ENCODE data around the gene MLXIP.

MLXIP gene

GRCh38 chr12:122126342-122126635 lies 47.7 kb downstream of the MLXIP start:
- no peak for DNase-seq (ENCODE audit: low read depth in 2 of 2)

DNA sequence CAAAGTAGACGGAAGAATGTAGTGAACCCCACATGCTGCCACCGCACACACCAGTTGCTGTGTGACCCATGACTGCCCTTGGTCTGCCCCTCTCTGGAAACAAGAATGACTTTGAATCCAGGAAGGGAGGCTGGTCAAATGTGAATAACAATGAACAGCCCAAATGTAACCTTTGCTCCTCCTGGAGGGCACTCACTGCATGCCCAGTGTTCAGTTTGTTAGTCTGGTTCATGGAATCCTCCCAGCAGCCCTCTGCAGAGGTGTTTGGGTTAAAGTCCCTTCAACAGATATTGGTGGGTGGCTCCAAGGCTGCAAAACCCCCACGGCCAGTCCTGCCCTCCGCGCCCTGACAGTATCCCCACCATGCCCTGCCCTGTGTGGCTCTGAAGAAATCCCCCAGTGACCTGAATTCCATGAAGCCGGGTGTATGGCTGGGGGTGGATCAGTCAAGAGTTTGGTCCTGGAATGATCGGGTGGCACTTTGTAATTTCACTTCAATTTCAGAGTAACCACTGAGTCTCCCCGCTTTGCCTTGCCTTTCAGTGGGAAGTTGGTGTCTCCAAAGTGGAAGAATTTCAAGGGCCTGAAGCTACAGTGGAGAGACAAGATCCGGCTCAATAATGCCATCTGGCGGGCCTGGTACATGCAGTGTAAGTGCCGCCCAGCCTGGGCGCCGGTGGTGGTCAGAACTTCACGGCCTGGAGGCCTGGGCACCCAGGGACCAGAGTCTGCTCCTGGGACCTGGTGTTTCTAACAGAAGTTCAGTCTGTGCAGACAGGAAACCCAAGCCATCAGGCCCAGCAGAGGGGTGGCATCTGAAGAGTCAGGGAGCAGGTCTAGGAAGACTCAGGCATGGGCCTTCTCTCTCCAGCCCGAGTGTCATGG lies 48.4 kb downstream of the MLXIP start:
- DNase-seq (ENCODE audit: low read depth in 2 of 2), result no peak

GRCh38 chr12:122127839-122128238 lies 49.3 kb downstream of the MLXIP start:
- no peak for DNase-seq (ENCODE audit: low read depth in 2 of 2)

DNA sequence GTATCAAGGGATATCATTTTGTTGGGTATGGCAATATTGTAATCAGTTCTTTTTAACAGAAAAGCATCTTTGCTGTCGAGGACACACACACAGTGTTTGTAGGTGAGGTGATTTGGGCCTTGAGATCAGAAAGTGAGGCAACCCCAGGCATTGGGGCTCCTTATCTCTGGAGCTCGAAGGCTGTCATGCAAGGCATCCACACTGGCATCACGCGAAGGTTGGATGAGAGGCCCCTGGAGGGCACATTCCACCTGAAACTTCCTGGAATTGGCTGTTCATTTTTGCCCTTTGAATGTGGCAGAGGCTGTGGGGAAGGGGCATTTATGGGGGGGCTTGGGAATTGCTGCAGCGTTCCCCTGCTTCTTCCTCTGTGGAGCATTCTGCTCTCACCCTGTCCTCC lies 49.9 kb downstream of the MLXIP start:
- DNase-seq (ENCODE audit: low read depth in 2 of 2), result no peak

- DNase-seq (ENCODE audit: low read depth in 2 of 2), result no peak
Measured at GRCh38 chr12:122129131-122129530, 50.6 kb downstream of the MLXIP start.

DNA sequence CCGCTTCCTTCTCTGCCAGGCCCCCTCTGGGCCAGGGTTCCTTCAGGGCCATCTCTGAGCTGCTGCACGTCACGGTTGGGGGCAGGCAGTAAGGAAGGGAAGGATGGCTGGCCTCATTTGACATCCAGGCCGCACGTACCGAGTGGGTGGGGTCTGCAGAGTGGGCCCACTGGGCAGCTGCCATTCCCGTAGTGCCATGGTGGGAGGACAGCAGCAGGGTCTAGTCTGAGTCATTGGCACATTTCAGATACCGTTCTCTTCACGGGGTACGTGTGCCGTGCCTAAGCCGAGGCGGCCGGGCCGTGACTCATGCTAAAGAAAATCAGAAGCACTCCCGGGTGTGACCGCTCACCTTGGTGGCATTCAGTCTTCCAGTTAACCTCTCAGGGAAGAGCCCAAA lies 51.6 kb downstream of the MLXIP start:
- DNase-seq (ENCODE audit: low read depth in 2 of 2), result no peak

DNA sequence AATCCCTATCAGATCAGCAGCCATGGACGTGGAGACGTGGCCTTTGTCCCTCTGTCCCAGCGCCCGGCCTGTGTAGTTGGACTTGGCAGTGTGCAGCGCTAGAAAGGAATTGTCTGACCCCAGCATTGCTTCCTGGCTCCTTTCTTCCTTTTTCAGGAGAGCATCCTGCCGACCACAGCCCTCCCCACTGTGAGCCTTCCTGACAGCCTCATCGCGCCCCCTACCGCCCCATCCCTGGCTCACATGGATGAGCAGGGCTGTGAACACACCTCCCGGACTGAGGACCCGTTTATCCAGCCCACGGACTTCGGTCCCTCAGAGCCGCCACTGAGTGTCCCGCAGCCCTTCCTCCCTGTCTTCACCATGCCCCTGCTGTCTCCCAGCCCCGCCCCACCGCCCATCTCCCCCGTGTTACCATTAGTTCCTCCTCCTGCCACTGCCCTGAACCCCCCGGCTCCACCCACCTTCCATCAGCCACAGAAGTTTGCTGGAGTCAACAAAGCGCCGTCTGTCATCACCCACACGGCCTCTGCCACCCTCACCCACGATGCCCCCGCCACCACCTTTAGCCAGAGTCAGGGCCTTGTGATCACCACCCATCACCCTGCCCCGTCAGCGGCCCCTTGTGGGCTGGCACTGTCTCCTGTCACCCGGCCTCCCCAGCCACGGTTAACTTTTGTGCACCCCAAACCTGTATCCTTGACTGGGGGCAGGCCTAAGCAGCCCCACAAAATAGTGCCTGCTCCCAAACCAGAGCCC lies 54.8 kb downstream of the MLXIP start:
- DNase-seq (ENCODE audit: low read depth in 2 of 2), result no peak

DNA sequence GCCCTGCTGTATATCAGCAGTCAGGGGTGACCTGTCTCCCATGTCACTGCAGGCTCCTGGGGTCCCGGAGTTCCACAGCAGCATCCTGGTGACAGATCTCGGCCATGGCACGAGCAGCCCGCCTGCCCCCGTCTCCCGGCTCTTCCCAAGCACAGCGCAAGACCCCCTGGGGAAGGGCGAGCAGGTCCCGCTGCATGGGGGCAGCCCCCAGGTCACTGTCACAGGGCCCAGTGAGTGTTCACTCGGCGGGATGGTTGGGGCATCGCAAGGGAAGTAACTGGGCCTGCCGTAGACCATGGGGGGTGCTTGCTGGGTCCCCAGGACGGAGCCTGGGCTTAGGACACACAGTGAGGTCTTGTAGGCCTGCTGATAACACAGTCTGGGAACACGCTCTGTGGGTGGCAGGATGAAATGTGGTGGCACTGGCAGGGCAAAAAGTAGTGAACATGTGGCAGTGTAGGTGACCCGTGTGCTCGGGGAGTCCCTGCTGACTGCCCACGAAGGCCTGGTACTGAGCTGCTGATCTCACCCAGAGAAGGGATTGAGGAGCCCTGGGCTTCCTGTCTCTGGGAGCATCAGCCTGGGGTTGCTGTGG lies 57.0 kb downstream of the MLXIP start:
- DNase-seq (ENCODE audit: low read depth in 2 of 2), result no peak

GRCh38 chr12:122137229-122137628 lies 58.7 kb downstream of the MLXIP start:
- no peak for DNase-seq (ENCODE audit: low read depth in 2 of 2)

GRCh38 chr12:122137681-122138080 lies 59.1 kb downstream of the MLXIP start:
- DNase-seq (ENCODE audit: low read depth in 2 of 2), result no peak

DNA sequence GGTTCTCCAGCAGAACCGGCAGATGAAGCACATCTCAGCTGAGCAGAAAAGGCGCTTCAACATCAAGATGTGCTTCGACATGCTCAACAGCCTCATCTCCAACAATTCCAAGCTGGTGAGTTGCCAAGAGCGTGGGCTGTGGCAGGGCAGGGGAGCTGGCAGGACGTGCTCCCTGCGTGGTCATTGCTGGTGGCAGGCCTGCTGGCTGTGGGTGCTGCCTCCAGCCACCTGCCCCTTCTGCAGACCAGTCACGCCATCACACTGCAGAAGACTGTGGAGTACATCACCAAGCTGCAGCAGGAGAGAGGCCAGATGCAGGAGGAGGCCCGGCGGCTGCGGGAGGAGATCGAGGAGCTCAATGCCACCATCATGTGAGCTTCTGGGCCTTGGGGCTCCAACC lies 59.6 kb downstream of the MLXIP start:
- no peak for DNase-seq (ENCODE audit: low read depth in 2 of 2)

- no peak for DNase-seq (ENCODE audit: low read depth in 2 of 2)
Measured at GRCh38 chr12:122138616-122139015, 60.1 kb downstream of the MLXIP start.

DNA sequence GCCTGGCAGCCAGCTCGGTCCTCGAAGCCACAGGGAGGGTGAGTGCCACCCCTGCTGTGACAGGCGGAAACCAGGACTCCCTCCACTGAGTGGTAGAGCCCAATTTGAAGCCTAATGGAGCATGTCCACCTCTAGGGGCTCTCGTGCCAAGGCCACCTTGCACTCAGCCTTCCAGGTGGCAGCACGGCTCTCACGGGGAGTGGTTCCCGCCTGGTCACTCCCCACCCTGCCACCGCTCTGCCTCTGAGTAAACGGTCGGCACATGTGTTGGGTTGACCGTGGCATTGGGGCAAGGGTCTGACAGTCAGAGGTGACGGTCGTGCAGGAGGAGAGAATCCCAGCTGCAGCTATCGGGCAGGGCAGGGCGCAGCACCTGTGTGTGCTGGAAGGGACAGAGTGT lies 60.7 kb downstream of the MLXIP start:
- no peak for DNase-seq (ENCODE audit: low read depth in 2 of 2)

DNA sequence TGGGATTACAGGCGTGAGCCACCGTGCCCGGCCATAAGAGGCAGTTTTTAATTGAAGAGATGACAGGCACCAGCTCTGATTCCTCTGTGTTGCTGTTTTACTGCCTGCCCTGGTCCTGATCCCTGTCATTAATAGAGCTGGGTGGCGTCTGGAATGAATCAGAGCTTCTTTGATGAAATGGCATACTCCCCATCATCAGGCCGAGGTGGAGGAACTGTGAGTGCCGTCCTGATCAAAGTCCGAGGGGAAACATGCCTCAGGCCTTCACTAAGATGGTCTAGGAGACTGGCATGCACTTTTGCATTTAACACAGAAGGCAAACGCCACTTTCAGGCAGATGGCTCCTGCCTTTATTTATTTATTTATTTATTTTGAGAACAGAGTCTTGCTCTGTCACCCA lies 61.4 kb downstream of the MLXIP start:
- DNase-seq (ENCODE audit: low read depth in 2 of 2), result no peak

GRCh38 chr12:122140467-122141257 lies 62.1 kb downstream of the MLXIP start:
- DNase-seq (ENCODE audit: low read depth in 2 of 2), result no peak

DNA sequence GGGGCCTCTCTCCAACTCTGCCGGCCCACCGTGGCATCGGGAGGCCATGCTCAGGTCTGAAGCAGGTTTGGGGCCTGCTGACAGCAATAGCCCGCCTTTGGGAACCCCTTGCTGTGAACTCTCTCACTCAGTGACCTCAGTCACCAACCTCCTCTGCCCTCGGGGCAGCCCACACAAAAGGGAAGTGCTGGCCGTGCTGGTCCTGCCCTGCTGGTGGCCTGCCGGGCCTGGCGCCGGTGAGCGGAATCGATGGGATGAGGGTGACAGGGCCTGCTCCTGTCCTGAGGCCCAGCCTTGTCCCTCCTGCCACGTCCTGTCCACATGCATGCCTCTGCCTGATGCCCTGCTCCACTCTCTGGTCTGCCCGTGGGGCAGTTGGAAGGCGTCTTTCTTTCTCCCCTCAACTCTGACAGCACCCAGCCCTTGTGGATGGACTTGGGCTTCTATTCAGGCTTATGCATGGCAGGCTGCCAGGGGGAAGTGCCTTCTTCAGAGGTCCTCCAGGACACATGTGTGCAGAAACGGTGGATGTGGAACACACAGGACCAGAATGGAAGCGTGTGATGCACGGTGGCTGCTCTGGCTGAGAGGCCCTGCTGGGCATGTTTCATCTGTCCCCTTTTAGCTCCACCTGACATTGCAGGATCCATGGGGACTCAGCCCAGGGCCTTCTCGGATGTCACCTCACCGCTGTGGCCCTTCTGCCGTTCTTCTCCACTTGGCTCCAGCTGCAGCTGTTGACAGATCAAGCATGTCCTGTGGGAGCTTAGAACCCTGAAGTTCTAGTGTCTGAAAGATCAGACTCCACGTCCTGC lies 63.6 kb downstream of the MLXIP start:
- DNase-seq (ENCODE audit: low read depth in 2 of 2), result no peak

DNA sequence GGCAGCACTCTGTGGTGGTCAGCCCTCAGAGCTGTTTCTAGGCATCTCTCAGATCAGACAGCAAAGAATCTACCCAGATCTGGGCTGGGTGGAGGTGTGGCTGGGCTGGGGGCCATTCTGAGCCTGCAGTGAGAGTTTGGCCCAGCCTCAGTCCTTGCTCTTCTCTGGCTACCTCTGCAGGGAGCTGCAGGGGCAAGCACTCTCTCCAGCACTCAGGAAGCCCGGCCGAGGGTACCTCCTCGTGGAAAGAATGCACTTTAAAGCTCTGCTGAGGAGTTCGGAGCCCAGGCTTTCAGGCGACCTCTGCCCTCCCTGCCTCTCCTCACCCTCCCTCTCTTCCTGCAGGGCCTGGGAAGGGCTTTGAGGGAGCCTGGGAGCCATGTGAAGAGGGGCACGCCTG lies 64.3 kb downstream of the MLXIP start:
- no peak for DNase-seq (ENCODE audit: low read depth in 2 of 2)

DNA sequence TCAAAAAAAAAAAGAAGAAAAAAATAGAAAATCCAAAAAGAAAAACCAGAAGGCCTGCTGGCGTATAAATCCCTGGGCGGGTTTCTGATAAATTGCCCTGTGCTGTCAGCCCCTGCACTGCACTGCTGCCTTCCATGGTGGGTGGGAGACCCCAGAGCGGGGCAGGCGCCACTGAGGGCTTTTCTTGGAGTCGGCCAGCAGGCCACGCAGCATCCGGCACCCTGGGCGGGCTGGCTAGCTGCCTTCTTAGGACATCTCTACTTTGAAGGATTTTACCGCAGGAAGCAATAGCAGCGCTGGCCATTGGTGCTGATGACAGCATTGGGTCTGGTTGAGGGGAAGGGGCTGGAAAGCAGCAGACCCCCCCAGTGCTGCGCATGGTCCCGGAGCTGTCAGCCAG lies 66.3 kb downstream of the MLXIP start:
- DNase-seq (ENCODE audit: low read depth in 2 of 2), result no peak

DNA sequence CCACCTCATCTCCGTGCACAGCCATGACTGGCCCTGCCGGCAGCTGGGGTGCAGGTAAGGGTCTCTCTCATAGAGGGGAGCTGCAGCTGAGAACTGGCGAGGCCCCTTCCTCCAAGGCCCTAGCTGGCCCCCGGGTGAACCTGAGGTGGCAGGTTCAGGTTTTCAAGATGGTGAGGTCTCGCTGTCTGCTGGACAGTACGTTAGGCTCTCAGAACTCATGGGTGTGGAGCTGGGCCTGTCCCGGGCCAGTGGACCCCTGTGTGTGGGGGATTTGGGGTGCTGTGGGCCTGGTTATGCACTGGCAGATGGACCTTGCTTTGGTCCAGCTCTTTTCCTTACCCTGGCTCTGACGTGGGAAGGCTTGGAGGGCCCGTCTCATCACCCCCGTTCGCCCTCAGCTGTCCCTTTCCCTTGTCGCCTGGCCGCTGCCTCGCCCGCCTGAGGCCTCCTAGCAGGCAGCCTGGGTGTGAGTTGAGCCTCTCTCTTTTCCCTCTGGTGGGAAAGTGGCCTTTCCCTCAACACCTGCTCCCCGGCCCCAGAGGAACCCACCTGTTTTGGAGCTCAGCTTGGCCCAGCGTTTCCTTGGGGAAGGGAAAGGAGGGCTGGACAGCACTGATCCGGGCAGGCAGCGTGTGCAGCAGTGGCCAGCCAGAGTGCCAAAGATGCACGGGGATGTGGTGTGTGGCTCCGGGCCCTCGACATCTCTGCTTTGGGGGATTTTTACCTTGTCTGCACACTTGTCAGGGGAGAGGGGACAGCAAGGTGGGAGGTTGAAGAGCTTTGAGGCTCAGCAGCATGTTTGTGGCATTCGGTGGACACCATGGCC lies 67.2 kb downstream of the MLXIP start:
- no peak for DNase-seq (ENCODE audit: low read depth in 2 of 2)

DNA sequence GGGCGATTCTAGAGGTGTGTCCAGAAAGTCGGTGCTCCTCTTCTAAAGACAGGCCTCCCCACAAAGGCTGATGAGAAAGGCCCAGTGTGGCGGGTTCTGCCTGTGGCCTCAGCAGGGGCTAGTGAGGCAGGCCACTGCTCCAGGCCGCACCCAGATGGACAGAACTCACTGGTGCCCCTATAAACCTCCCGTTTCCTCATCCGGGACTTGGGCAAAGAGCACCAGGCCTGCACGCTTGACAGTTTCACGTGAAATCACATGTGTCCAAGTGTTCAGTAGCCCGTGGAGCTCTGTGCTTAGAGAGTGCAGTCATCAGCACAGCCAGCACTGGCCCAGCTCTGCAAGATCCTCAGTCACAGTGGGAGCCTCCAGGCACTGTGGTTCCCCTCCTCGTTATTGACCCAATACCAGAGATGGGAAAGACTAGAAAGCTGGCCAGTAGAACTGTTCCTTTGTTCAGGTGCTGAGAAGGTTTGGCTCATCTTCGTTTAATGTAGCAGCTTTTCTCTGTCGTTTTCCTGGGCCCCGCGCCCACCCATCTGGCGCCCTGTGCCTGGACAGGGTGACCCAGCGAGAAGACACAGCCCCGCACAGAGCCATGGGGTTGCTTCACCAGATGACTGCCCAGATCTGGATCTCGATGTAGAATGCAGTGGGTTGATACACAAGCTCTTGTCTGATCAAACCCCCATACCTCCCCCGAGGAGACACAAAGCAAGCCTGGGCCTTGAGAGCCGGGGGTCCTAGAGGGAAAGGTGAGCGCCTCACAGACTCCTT lies 69.1 kb downstream of the MLXIP start:
- DNase-seq (ENCODE audit: low read depth in 2 of 2), result no peak

All from stimulated activated CD8-positive, alpha-beta memory T cell treated with anti-CD3 and anti-CD28 coated beads, Interleukin-15, amount 100 ng/mL, for 48 hours (primary cell).